Ascending aorta (tissue), 2 donors: Measurements from ENCODE around the gene NEU3. TPM values are rescaled to one million over a fixed set of nuclear protein-coding genes. Genes with fewer than 3 reads are reported as not detected.
"Not testable (repeated sequence)": the region's sequence is repeated elsewhere in the genome, so short reads cannot be mapped to it uniquely, and the experiment has no call there.

Source experiments
- DNase-seq, 2 donors: peaks; one replicate each; pipeline ENCODE4 v3.0.0-alpha.2; 2019; ENCODE audit warnings: low spot score in 2 of 2
- H3K27ac ChIP-seq, 2 donors: fragments of 200-600 bp; sonication (generic); one replicate each; pipeline ENCODE4 v1.5.1; 2016 to 2017; ENCODE audit warnings: mild to moderate bottlenecking in 1 of 2
- H3K27me3 ChIP-seq: fragments of 200-600 bp; sonication (generic); one replicate; pipeline ENCODE4 v1.5.1; 2017
- H3K36me3 ChIP-seq, 2 donors: fragments of 200-600 bp; sonication (generic); one replicate each; pipeline ENCODE4 v1.5.1; 2016
- H3K4me1 ChIP-seq, 2 donors: fragments of 200-600 bp; sonication (generic); one replicate each; pipeline ENCODE4 v1.5.1; 2016 to 2017; ENCODE audit warnings: mild to moderate bottlenecking in 1 of 2
- H3K4me3 ChIP-seq, 2 donors: fragments of 200-600 bp; sonication (generic); one replicate each; pipeline ENCODE4 v1.5.1; 2016 to 2017; ENCODE audit warnings: mild to moderate bottlenecking in 1 of 2
- H3K9me3 ChIP-seq, 2 donors: fragments of 200-600 bp; sonication (generic); one replicate each; pipeline ENCODE4 v1.5.1; 2016
- CTCF ChIP-seq, 3 experiments: fragments of 200-600 bp in 2 of 3; fragments of 450-650 bp in 1 of 3; sonication (generic) in 2 of 3; IDR thresholded peaks; one replicate each; pipeline ENCODE4 v1.5.1; 2016 to 2019; ENCODE audit warnings: antibody characterized with exemption in 3 of 3, mild to moderate bottlenecking in 1 of 3, moderate library complexity in 1 of 3
- intact Hi-C: fragments of 100-400 bp; cut with DNase I; formaldehyde crosslinking; loops from one replicate; pipeline ENCODE4 v1.15.1; 2023
- total RNA-seq: library from RNA; depleted of rRNA; stranded (reverse); fragments of >200 nt; gene quantifications from one replicate; pipeline ENCODE4 v1.1.0, GENCODE V29; 2016

The NEU3 gene
- total RNA-seq, 1 donor from 2014 or later, result 2.9 TPM

GRCh38 chr11:75002516-75002915 is 13.8 kb downstream of the NEU3 start:
- H3K27ac ChIP-seq, result no peak overlapping the region
- H3K36me3 ChIP-seq, result peaks cover 3 to 23% of the 10 kb centered on the region in 2 donors
- H3K9me3 ChIP-seq, result no peaks in the 10 kb centered on the region
- no peak for TF ChIP-seq CTCF (IDR thresholded peaks at IDR 0.05)
- H3K4me3 ChIP-seq, result no peak overlapping the region
- H3K27me3 ChIP-seq, result no peaks in the 10 kb centered on the region
- intact Hi-C loops, result loop anchor here (10.0 kb wide), 1 partner anchor 68 kb away; no protein-coding TSS in a partner anchor
- DNase-seq, result no peak
- no peaks in the 10 kb centered on the region for H3K4me1 ChIP-seq

GRCh38 chr11:75004215-75004614 is 15.5 kb downstream of the NEU3 start:
- Histone ChIP-seq H3K27ac (no peak overlapping the region), H3K27me3 (no peaks in the 10 kb centered on the region), H3K4me1 (no peaks in the 10 kb centered on the region), H3K4me3 (no peak overlapping the region), H3K9me3 (no peaks in the 10 kb centered on the region), H3K36me3 (peaks cover 8 to 32% of the 10 kb centered on the region in 2 donors)
- TF ChIP-seq CTCF (IDR thresholded peaks at IDR 0.05), result no peak
- no peak for DNase-seq
- intact Hi-C loops, result loop anchor here (10.0 kb wide), 1 partner anchor 69 kb away; no protein-coding TSS in a partner anchor

GRCh38 chr11:75011357-75011756 is 22.6 kb downstream of the NEU3 start:
- DNase-seq, result no peak
- Histone ChIP-seq H3K27me3 (no peaks in the 10 kb centered on the region), H3K4me3 (no peak overlapping the region), H3K36me3 (peaks cover 13 to 27% of the 10 kb centered on the region in 2 donors), H3K4me1 (no peaks in the 10 kb centered on the region), H3K27ac (no peak overlapping the region), H3K9me3 (no peaks in the 10 kb centered on the region)
- intact Hi-C loops, result no loop called here
- no peak for TF ChIP-seq CTCF (IDR thresholded peaks at IDR 0.05)

GRCh38 chr11:75011872-75012271 is 23.1 kb downstream of the NEU3 start:
- Histone ChIP-seq H3K4me3 (no peak overlapping the region), H3K4me1 (no peaks in the 10 kb centered on the region), H3K27me3 (no peaks in the 10 kb centered on the region), H3K27ac (no peak overlapping the region), H3K9me3 (no peaks in the 10 kb centered on the region), H3K36me3 (peaks cover 13 to 22% of the 10 kb centered on the region in 2 donors)
- no peak for TF ChIP-seq CTCF (IDR thresholded peaks at IDR 0.05)
- intact Hi-C loops, result no loop called here
- DNase-seq, result no peak

GRCh38 chr11:75013051-75013450 is 24.3 kb downstream of the NEU3 start:
- DNase-seq, result no peak
- Histone ChIP-seq H3K9me3 (no peaks in the 10 kb centered on the region), H3K4me3 (no peak overlapping the region), H3K27me3 (no peaks in the 10 kb centered on the region), H3K4me1 (no peaks in the 10 kb centered on the region), H3K27ac (no peak overlapping the region), H3K36me3 (peaks cover 12 to 13% of the 10 kb centered on the region in 2 donors)
- TF ChIP-seq CTCF (IDR thresholded peaks at IDR 0.05), result no peak
- intact Hi-C loops, result no loop called here

GRCh38 chr11:75014129-75014528 is 25.4 kb downstream of the NEU3 start:
- Histone ChIP-seq H3K4me3 (no peak overlapping the region), H3K4me1 (no peaks in the 10 kb centered on the region), H3K36me3 (peaks cover 8% of the 10 kb centered on the region in 2 donors), H3K27ac (no peak overlapping the region), H3K27me3 (no peaks in the 10 kb centered on the region), H3K9me3 (no peaks in the 10 kb centered on the region)
- no peak for DNase-seq
- intact Hi-C loops, result no loop called here
- no peak for TF ChIP-seq CTCF (IDR thresholded peaks at IDR 0.05)

GRCh38 chr11:75019200-75019599 is 30.5 kb downstream of the NEU3 start:
- H3K36me3 ChIP-seq, H3K4me1 ChIP-seq, H3K4me3 ChIP-seq, H3K27ac ChIP-seq, H3K27me3 ChIP-seq, DNase-seq, intact Hi-C loops, H3K9me3 ChIP-seq: not testable (repeated sequence)

GRCh38 chr11:75020328-75020727 is 31.6 kb downstream of the NEU3 start:
- H3K9me3 ChIP-seq, DNase-seq, H3K27ac ChIP-seq, H3K27me3 ChIP-seq, H3K4me1 ChIP-seq, intact Hi-C loops, H3K4me3 ChIP-seq, H3K36me3 ChIP-seq: not testable (repeated sequence)
